ENCODE measurements around the gene TIMM13. TPM values are rescaled to one million over a fixed set of nuclear protein-coding genes. Genes with fewer than 3 reads are reported as not detected.

The TIMM13 gene
- total and polyA plus RNA-seq, 9 of the 15 experiments (the other 6 are each of a cell fraction or from before 2014, with no cell fraction given), result 17.6 to 215 (median 71.8) TPM

DNA sequence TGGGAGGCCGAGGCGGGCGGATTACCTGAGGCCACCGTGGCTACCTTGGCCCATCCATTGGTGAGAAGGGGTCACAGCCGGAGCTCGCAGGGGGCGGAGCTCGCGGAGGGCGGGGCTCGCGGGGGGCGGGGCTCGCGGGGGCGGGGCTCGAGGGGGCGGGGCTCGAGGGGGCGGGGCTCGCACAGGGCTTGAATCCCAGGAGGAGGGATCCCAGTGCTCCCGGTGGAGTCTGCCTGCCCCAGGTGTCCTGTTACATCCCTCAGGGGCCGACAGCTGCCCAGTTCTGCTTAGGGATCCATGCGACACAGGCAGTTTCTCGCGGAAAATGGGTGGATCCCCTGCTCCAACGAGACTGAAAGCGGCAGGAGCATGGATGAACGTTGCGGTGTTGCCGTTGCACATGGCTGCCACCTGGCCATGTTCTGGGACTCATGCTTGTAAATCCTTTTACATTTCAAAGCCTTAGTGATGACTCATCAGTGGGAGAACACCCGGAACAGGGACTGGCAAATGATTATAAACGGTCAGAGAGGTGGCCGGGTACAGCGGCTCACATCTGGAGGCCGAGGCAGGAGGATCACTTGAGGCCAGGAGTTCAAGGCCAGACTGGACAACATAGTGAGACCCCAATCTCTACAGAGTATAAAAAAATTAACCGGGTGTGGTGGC is 42.2 kb downstream of the TIMM13 start (continued):
- TF ChIP-seq, protein P1, sequence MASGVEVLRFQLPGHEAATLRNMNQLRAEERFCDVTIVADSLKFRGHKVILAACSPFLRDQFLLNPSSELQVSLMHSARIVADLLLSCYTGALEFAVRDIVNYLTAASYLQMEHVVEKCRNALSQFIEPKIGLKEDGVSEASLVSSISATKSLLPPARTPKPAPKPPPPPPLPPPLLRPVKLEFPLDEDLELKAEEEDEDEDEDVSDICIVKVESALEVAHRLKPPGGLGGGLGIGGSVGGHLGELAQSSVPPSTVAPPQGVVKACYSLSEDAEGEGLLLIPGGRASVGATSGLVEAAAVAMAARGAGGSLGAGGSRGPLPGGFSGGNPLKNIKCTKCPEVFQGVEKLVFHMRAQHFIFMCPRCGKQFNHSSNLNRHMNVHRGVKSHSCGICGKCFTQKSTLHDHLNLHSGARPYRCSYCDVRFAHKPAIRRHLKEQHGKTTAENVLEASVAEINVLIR (CRISPR knock-in tag; IDR thresholded peaks at IDR 0.05), result no peak
- TF ChIP-seq HDGF (IDR thresholded peaks at IDR 0.05), result peak; percentile 68; the same call in 1 of the 2 replicates
- peak; percentile 47 to 95; a peak in 1 of 4 replicates for TF ChIP-seq SIN3A (IDR thresholded peaks at IDR 0.05; ENCODE audit: borderline replicate concordance in 2 of 2, control insufficient read depth in 1 of 2, low read depth in 2 of 2, low read length in 2 of 2)
- TF ChIP-seq SMARCA4 (IDR thresholded peaks at IDR 0.05), result peak; percentile 73
- TF ChIP-seq ELF1 (tag; IDR thresholded peaks at IDR 0.05), result peak; percentile 62
- TF ChIP-seq, protein P2, sequence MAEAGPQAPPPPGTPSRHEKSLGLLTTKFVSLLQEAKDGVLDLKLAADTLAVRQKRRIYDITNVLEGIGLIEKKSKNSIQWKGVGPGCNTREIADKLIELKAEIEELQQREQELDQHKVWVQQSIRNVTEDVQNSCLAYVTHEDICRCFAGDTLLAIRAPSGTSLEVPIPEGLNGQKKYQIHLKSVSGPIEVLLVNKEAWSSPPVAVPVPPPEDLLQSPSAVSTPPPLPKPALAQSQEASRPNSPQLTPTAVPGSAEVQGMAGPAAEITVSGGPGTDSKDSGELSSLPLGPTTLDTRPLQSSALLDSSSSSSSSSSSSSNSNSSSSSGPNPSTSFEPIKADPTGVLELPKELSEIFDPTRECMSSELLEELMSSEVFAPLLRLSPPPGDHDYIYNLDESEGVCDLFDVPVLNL (CRISPR knock-in tag; IDR thresholded peaks at IDR 0.05; ENCODE audit: low read depth), result no peak; the same call in 1 of the 2 replicates
- no peak for TF ChIP-seq THRAP3 (IDR thresholded peaks at IDR 0.05; ENCODE audit: borderline replicate concordance)
- TF ChIP-seq TRIM24 (IDR thresholded peaks at IDR 0.05), result peak; percentile 50 to 65
- TF ChIP-seq BRD4 (IDR thresholded peaks at IDR 0.05), result no peak
- TF ChIP-seq ZNF830 (CRISPR knock-in tag; IDR thresholded peaks at IDR 0.05), result no peak
- no peak for TF ChIP-seq NR2F6 (CRISPR knock-in tag; IDR thresholded peaks at IDR 0.05)
- TF ChIP-seq GTF2E2 (tag; IDR thresholded peaks at IDR 0.05), result no peak
- no peak for TF ChIP-seq ZC3H8 (IDR thresholded peaks at IDR 0.05)
- TF ChIP-seq, protein P3, sequence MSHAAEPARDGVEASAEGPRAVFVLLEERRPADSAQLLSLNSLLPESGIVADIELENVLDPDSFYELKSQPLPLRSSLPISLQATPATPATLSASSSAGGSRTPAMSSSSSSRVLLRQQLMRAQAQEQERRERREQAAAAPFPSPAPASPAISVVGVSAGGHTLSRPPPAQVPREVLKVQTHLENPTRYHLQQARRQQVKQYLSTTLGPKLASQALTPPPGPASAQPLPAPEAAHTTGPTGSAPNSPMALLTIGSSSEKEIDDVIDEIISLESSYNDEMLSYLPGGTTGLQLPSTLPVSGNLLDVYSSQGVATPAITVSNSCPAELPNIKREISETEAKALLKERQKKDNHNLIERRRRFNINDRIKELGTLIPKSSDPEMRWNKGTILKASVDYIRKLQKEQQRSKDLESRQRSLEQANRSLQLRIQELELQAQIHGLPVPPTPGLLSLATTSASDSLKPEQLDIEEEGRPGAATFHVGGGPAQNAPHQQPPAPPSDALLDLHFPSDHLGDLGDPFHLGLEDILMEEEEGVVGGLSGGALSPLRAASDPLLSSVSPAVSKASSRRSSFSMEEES (CRISPR knock-in tag; IDR thresholded peaks at IDR 0.05), result no peak
- TF ChIP-seq, protein P4, sequence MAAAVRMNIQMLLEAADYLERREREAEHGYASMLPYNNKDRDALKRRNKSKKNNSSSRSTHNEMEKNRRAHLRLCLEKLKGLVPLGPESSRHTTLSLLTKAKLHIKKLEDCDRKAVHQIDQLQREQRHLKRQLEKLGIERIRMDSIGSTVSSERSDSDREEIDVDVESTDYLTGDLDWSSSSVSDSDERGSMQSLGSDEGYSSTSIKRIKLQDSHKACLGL (CRISPR knock-in tag; IDR thresholded peaks at IDR 0.05; ENCODE audit: borderline replicate concordance, poor library complexity, severe bottlenecking), result peak; percentile 3
- TF ChIP-seq ZNF12 (CRISPR knock-in tag; IDR thresholded peaks at IDR 0.05), result 0 out of 2 replicates have a peak, but pooled peaks have one; percentile 48
- TF ChIP-seq, protein P5, sequence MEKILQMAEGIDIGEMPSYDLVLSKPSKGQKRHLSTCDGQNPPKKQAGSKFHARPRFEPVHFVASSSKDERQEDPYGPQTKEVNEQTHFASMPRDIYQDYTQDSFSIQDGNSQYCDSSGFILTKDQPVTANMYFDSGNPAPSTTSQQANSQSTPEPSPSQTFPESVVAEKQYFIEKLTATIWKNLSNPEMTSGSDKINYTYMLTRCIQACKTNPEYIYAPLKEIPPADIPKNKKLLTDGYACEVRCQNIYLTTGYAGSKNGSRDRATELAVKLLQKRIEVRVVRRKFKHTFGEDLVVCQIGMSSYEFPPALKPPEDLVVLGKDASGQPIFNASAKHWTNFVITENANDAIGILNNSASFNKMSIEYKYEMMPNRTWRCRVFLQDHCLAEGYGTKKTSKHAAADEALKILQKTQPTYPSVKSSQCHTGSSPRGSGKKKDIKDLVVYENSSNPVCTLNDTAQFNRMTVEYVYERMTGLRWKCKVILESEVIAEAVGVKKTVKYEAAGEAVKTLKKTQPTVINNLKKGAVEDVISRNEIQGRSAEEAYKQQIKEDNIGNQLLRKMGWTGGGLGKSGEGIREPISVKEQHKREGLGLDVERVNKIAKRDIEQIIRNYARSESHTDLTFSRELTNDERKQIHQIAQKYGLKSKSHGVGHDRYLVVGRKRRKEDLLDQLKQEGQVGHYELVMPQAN (IDR thresholded peaks at IDR 0.05; ENCODE audit: borderline replicate concordance), result peak; percentile 95
- TF ChIP-seq, protein P6, sequence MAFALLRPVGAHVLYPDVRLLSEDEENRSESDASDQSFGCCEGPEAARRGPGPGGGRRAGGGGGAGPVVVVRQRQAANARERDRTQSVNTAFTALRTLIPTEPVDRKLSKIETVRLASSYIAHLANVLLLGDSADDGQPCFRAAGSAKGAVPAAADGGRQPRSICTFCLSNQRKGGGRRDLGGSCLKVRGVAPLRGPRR (CRISPR knock-in tag; IDR thresholded peaks at IDR 0.05), result no peak

Measured in K562 (cell line).